Endothelial cell of umbilical vein (primary cell): ENCODE data around the gene TJP3. TPM values are rescaled to one million over a fixed set of nuclear protein-coding genes. Genes with fewer than 3 reads are reported as not detected.

Experiments
- BruUV-seq: library from RNA; stranded (reverse); fragments of 400-500 nt; replicated peaks from 2 replicates; lab custom pipeline; 2021; lab: Mats Ljungman, UMichigan
- CTCF ChIA-PET: fragments of 300-600, 350-600 bp; sonication (Branson Sonifier 250); formaldehyde crosslinking; loops from one replicate; lab custom pipeline; 2021; ENCODE audit warnings: antibody characterized with exemption, inconsistent platforms; lab: Charles Lee
- POLR2A ChIA-PET: fragments of 300-600, 350-600 bp; sonication (Branson Sonifier 250); formaldehyde crosslinking; loops from one replicate; lab custom pipeline; 2021; ENCODE audit warnings: antibody characterized with exemption, inconsistent platforms; lab: Charles Lee
- DNase-seq: peaks from one replicate; pipeline ENCODE4 v3.0.0-alpha.2; 2011; ENCODE audit warnings: low read depth, low spot score
- FAIRE-seq: peaks from 2 replicates; lab custom pipeline; 2011; peaks lifted over from hg19 to GRCh38; lab: Jason Lieb, UNC
- H2AFZ ChIP-seq: 2 replicates; pipeline ENCODE4 v1.6.0; 2012; ENCODE audit warnings: low read depth, low read length, control low read depth, inconsistent platforms
- H3K27ac ChIP-seq: 2 replicates; pipeline ENCODE4 v1.5.1; 2011; ENCODE audit warnings: low read depth, mild to moderate bottlenecking, control low read depth, low read length, moderate library complexity; ENCODE audit not compliant: insufficient read depth
- H3K27me3 ChIP-seq, 2 experiments: 2 replicates each; pipeline versions ENCODE4 v1.6.0 to v1.6.1; 2011; ENCODE audit warnings: low read length in 2 of 2, mixed read lengths in 1 of 2; ENCODE audit not compliant: control insufficient read depth in 2 of 2, insufficient read depth in 2 of 2
- H3K36me3 ChIP-seq, 2 experiments: 2 replicates in 1 of 2; 3 replicates in 1 of 2; pipeline ENCODE4 v1.5.1; 2011; ENCODE audit warnings: low read length in 2 of 2, mild to moderate bottlenecking in 1 of 2, moderate library complexity in 1 of 2; ENCODE audit not compliant: control insufficient read depth in 2 of 2, insufficient read depth in 2 of 2; ENCODE audit errors: extremely low read depth in 1 of 2
- H3K4me1 ChIP-seq: 3 replicates; pipeline ENCODE4 v1.5.1; 2011; ENCODE audit warnings: mild to moderate bottlenecking, low read length; ENCODE audit not compliant: control insufficient read depth, insufficient read depth; ENCODE audit errors: extremely low read depth
- H3K4me2 ChIP-seq: 2 replicates; pipeline ENCODE4 v1.6.1; 2011; ENCODE audit warnings: low read length, control low read depth, mixed read lengths; ENCODE audit not compliant: insufficient read depth
- H3K4me3 ChIP-seq, 3 experiments: fragments of 200-600 bp in 1 of 3; sonication (generic), shearing (Covaris generic) in 1 of 3; replicated peaks in 1 of 3; 2 replicates each; pipeline ENCODE4 v1.5.1; 2011 to 2016; ENCODE audit warnings: control low read depth in 3 of 3, low read length in 3 of 3, mild to moderate bottlenecking in 2 of 3, inconsistent platforms in 1 of 3, low read depth in 1 of 3, moderate library complexity in 1 of 3; ENCODE audit not compliant: insufficient read depth in 1 of 3
- H3K79me2 ChIP-seq: 2 replicates; pipeline ENCODE4 v1.6.0; 2012; ENCODE audit warnings: low read length, inconsistent platforms; ENCODE audit not compliant: control insufficient read depth, insufficient read depth
- H3K9ac ChIP-seq: replicated peaks from 2 replicates; pipeline ENCODE3; 2011; ENCODE audit warnings: low read length, control low read depth; ENCODE audit not compliant: insufficient read depth; ENCODE audit errors: extremely low read depth
- H3K9me1 ChIP-seq: replicated peaks from 3 replicates; pipeline ENCODE4 v1.6.0; 2011; ENCODE audit warnings: mild to moderate bottlenecking, low read length; ENCODE audit not compliant: control insufficient read depth, insufficient read depth; ENCODE audit errors: extremely low read depth
- H3K9me3 ChIP-seq: replicated peaks from 2 replicates; pipeline ENCODE4 v1.5.1; 2012; ENCODE audit warnings: low read length, inconsistent platforms; ENCODE audit not compliant: control insufficient read depth, insufficient read depth
- H4K20me1 ChIP-seq: replicated peaks from 2 replicates; pipeline ENCODE3; 2011; ENCODE audit warnings: mild to moderate bottlenecking, low read length; ENCODE audit not compliant: control insufficient read depth, insufficient read depth; ENCODE audit errors: extremely low read depth
- CTCF ChIP-seq, 2 donors: IDR thresholded peaks; 1 replicate in 1 of 2; 2 replicates in 1 of 2; pipeline ENCODE4 v1.5.1; 2011; ENCODE audit warnings: low read length in 2 of 2, mild to moderate bottlenecking in 2 of 2, moderate library complexity in 2 of 2, control low read depth in 1 of 2, inconsistent platforms in 1 of 2, low read depth in 1 of 2; ENCODE audit not compliant: insufficient read depth in 1 of 2; ENCODE audit errors: extremely low read depth in 1 of 2
- EZH2 ChIP-seq: IDR thresholded peaks from 2 replicates; pipeline ENCODE4 v1.6.1; 2012; ENCODE audit warnings: borderline replicate concordance, low read depth, mild to moderate bottlenecking, moderate library complexity, low read length, inconsistent platforms; ENCODE audit not compliant: severe bottlenecking
- FOS ChIP-seq: IDR thresholded peaks from 2 replicates; pipeline ENCODE4 v1.6.1; 2011; ENCODE audit warnings: mild to moderate bottlenecking, low read length, moderate library complexity, borderline replicate concordance; ENCODE audit not compliant: insufficient read depth
- GATA2 ChIP-seq: IDR thresholded peaks from 2 replicates; pipeline ENCODE4 v1.7.0; 2011; ENCODE audit warnings: low read depth, mild to moderate bottlenecking, moderate library complexity, mixed read lengths, low read length; ENCODE audit not compliant: insufficient read length, insufficient read depth
- JUN ChIP-seq: IDR thresholded peaks from 2 replicates; pipeline ENCODE4 v1.6.1; 2011; ENCODE audit warnings: borderline replicate concordance, low read depth; ENCODE audit not compliant: insufficient read length, insufficient read depth
- MAX ChIP-seq: IDR thresholded peaks from 2 replicates; pipeline ENCODE4 v1.6.1; 2011; ENCODE audit not compliant: insufficient read depth, insufficient read length
- MYC ChIP-seq: IDR thresholded peaks from one replicate; pipeline ENCODE4 v1.6.1; 2011; ENCODE audit warnings: mild to moderate bottlenecking, low read depth, low read length
- POLR2A ChIP-seq: IDR thresholded peaks from 2 replicates; pipeline ENCODE4 v1.6.1; 2012; ENCODE audit warnings: low read depth, mild to moderate bottlenecking, control low read depth, low read length
- POLR2AphosphoS5 ChIP-seq: IDR thresholded peaks from 2 replicates; pipeline ENCODE4 v1.6.1; 2012; ENCODE audit warnings: low read depth, mild to moderate bottlenecking, control low read depth, low read length, moderate library complexity; ENCODE audit not compliant: insufficient read depth
- dilution Hi-C: fragments of 300-500 bp; cut with MboI; formaldehyde crosslinking; loops from one replicate; pipeline ENCODE4 v1.15.0; 2019; ENCODE audit warnings: low sequenced_read_pairs; ENCODE audit not compliant: extremely low pct_ligation_motif_present
- intact Hi-C: fragments of 100-400 bp; cut with micrococcal nuclease; formaldehyde crosslinking; loops from one replicate; pipeline ENCODE4 v1.10.0; 2022
- polyA plus RNA-seq, 4 experiments: library from polyadenylated mRNA; depleted of rRNA in 3 of 4; stranded (reverse) in 3 of 4; unstranded in 1 of 4; fragments of >200 nt; gene quantifications; 2 replicates each; pipeline versions ENCODE4 v1.2.1 to v1.2.3, GENCODE V29; 2011 to 2012; ENCODE audit warnings: missing spikeins in 1 of 4
- total RNA-seq: library from RNA; stranded (reverse); gene quantifications from 2 replicates; pipeline ENCODE4 v1.2.3, GENCODE V29; 2021

TJP3 gene
- total and polyA plus RNA-seq, 2 donors (not counting 3 experiments of a cell fraction or from before 2014, with no cell fraction given) = 0.10 TPM; not detected in 1

GRCh38 chr19:3752492-3752891 is 44.3 kb downstream of the TJP3 start:
- POLR2A ChIA-PET = no interaction called here
- TF ChIP-seq MAX (no peak), POLR2AphosphoS5 (no peak), JUN (no peak), MYC (no peak)

GRCh38 chr19:3753631-3754410 is 45.6 kb downstream of the TJP3 start:
- CTCF ChIA-PET = no interaction called here
- H3K36me3 ChIP-seq = peaks cover 0 to 13% of the 10 kb centered on the region in 2 experiments

More at GRCh38 chr19:3752492-3752891, 44.3 kb downstream of the TJP3 start:
- Histone ChIP-seq H3K9me3 (no peaks in the 10 kb centered on the region), H4K20me1 (no peaks in the 10 kb centered on the region), H3K4me3 (no peak overlapping the region), H3K27me3 (no peaks in the 10 kb centered on the region), H3K79me2 (no peaks in the 10 kb centered on the region), H3K4me1 (no peaks in the 10 kb centered on the region), H3K9me1 (no peaks in the 10 kb centered on the region), H3K9ac (no peak overlapping the region), H3K27ac (no peak overlapping the region), H3K4me2 (no peak overlapping the region), H2AFZ (no peak overlapping the region), H3K36me3 (peaks cover 0 to 13% of the 10 kb centered on the region in 2 experiments)
- no peak for DNase-seq
- dilution Hi-C loops (no loop called here), intact Hi-C loops (no loop called here)
- CTCF ChIA-PET = no interaction called here
- BruUV-seq = no TSS peak
- FAIRE-seq = no peak

More at GRCh38 chr19:3753631-3754410, 45.6 kb downstream of the TJP3 start:
- POLR2A ChIA-PET = no interaction called here
- no peak overlapping the region for H3K27ac ChIP-seq
- H3K9me3 ChIP-seq = no peaks in the 10 kb centered on the region
- no peak overlapping the region for H3K9ac ChIP-seq
- no peaks in the 10 kb centered on the region for H3K27me3 ChIP-seq
- H3K9me1 ChIP-seq = no peaks in the 10 kb centered on the region
- intact Hi-C loops = no loop called here
- no peak for FAIRE-seq
- H3K79me2 ChIP-seq = no peaks in the 10 kb centered on the region
- H3K4me1 ChIP-seq = no peaks in the 10 kb centered on the region
- BruUV-seq = no TSS peak
- no peak for DNase-seq
- dilution Hi-C loops = no loop called here
- no peak overlapping the region for H2AFZ ChIP-seq
- TF ChIP-seq GATA2 (no peak), CTCF (IDR thresholded peaks at IDR 0.05; ENCODE audit: extremely low read depth in 1 of 2, insufficient read depth in 1 of 2, low read depth in 1 of 2, low read length in 2 of 2) (no peak), POLR2A (no peak), EZH2 (no peak), POLR2AphosphoS5 (no peak), MAX (no peak), JUN (no peak), FOS (no peak)
- H3K4me2 ChIP-seq = no peak overlapping the region
- no peaks in the 10 kb centered on the region for H4K20me1 ChIP-seq
- H3K4me3 ChIP-seq = no peak overlapping the region
